Measurements from ENCODE around the gene NSUN4.
"Not testable (repeated sequence)": the region's sequence is repeated elsewhere in the genome, so short reads cannot be mapped to it uniquely, and the experiment has no call there.

DNA sequence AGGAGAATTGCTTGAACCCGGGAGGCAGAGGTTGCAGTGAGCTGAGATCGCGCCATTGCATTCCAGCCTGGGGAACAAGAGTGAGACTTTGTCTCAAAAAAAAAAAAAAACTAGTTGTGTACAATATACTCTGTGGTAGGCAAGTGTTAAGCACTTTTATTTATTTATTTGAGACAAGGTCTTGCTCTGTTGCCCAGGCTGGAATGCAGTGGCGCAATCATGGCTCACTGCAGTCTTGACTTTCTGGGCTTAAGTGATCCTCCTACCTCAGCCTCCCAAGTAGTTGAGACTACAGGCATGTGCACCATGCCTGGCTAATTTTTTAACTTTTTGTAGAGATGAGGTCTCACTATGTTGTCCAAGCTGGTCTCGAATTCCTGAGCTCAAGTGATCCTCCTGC lies 15.3 kb downstream of the NSUN4 start:
- not testable (repeated sequence) for TF ChIP-seq POLR2A, TAF1, POLR2AphosphoS5 (IDR thresholded peaks at IDR 0.05; ENCODE audit: low read depth, low read length)

Measured in GM12891 (cell line).